CD4-positive, alpha-beta T cell treated with Interleukin-15 for 4 hours (primary cell): Measurements from ENCODE around the gene EFNA5.
"Not testable (repeated sequence)": the region's sequence is repeated elsewhere in the genome, so short reads cannot be mapped to it uniquely, and the experiment has no call there.

Experiments
- DNase-seq: peaks from one replicate; pipeline ENCODE4 v3.0.0-alpha.2; 2020; ENCODE audit warnings: low spot score

The EFNA5 gene

DNA sequence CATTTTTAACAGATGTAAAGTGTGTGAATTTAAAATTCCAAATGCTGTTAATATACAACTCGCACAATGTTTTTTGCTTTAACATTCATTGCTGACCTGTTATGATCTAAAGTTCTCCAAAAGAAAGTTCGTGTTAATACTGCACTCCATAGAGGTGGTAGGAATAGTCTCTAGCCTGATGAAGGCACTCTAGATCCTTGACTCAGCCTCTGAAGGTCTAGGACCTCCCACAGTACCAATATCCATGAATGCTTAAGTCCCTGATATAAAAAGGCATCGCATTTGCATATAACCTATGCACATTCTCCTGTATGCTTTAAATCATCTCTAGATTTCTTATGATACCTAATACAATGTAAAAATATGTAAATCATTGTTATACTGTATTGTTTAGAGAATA is 213.6 kb downstream of the EFNA5 start:
- DNase-seq = no peak

DNA sequence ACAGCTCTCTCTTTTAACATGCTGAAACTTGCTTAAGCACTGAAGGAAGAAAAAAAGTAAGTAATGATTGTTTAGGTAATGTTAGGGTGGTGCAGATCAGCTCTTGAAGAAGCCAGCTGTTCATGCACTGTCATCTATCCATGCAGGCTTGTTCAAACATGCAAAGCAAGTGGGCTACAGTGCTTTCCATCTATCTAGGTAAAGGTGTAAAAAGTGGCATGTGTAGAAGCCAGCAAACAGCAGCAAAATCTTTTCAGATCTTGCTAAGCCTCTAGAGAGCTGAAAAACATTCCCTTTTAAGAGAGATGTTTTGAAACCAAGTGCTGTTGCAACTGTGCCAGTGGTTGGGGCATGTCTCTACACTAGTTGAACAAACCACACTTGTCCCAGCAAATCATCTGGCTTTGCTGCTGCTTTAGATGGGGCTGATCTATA is 214.4 kb downstream of the EFNA5 start:
- DNase-seq = no peak

DNA sequence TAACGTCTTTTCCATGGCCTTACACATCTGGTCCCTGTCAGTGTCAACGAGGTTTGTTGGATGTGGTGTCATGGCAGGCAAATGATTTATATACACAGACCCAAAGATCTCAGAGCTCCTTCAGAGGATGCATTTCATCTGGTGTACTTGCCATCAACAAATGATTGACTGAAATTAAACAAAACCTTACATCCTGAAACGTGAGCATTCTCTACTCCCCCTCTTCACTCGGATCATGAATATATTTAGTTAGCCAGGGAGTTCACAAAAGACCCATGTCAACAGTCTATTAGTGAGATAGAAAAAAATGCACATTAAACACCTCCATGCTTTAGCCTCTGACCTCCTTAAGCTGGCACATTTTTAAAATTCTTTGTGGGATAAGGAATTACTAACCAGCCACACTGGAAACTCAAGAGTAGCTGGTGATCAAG is 215.6 kb downstream of the EFNA5 start:
- no peak for DNase-seq

DNA sequence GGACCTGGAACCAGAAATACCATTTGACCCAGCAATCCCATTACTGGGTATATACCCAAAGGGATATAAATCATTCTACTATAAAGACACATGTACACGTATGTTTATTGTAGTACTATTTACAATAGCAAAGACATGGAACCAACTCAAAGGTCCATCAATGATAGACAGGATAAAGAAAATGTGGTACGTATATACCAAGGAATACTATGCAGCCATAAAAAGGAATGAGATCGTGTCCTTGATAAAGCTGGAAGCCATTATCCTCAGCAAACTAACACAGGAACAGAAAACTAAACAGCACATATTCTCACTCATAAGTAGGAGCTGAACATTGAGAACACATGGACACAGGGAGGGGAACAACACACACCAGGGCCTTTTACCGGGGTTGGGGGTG is 218.9 kb downstream of the EFNA5 start:
- DNase-seq = not testable (repeated sequence)

DNA sequence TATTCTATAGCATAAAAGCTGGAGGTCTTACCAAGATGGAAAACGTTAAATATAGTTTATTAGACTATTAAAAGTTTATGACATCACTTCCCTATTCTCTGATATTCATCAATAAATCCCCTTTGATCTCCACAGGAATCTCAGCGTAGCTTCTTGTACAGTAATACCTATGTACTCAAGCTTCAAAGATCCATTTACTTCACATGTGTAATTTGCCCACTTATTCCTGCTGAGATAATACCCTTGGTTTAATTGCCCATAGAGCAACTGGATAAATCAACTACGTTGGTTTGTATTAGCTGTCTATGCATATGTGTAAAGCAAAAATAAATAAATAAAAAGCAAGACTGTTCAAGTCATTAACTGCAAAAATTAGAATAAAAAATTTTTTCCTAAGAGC is 219.7 kb downstream of the EFNA5 start:
- no peak for DNase-seq

DNA sequence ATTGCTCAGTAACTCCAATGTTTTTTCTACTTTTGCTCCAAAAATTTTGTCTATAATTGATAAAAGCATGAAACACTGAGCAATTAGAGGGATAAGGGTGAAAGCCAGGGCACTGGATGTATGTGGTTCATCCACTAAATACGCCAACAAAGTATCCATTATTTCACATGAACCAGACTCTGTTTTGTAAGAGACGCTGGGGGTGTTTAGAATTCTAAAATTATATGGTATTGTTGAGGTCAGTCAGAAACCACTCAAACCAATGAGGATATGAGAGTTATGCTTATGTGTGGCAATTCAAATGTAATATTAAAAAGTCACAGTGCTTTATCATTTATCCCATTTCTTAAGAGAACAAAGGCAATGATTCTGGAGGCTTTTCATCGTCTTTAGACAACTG is 220.2 kb downstream of the EFNA5 start:
- no peak for DNase-seq

DNA sequence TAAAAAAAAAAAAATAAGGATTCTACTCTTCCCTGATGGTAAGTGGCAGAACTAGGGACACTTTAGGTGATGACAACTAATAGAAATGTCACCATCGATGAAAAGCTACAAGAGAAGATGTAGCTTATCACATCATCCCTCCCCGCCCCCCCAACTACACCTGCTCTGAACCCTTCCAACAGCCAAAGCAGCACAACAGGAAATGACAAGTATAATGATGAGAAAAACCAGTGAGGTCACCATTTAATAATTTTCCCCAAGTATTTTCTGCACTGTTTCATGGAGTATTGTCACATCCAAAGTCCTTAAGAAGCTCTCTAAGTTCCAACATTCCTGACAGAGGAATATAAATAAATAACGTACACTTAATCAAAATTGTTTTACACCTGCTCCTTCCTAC is 221.4 kb downstream of the EFNA5 start:
- no peak for DNase-seq

DNA sequence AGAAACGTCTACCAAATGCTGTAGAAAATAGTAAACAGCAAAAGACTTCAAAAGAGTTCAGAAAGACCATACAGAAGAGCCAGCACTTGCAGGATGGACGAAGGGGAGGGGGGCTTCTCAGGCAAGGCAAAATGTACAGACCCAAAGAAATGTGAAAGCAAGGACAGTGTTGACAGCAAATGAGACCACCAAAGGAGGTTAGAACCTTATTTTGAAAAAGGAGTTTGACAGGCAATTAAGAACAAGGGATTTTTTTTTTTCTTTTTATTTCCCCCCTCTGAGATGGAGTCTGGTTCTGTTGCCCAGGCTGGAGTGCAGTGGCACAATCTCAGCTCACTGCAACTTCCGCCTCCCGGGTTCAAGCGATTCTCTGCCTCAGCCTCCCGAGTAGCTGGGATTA is 223.2 kb downstream of the EFNA5 start:
- DNase-seq = no peak

DNA sequence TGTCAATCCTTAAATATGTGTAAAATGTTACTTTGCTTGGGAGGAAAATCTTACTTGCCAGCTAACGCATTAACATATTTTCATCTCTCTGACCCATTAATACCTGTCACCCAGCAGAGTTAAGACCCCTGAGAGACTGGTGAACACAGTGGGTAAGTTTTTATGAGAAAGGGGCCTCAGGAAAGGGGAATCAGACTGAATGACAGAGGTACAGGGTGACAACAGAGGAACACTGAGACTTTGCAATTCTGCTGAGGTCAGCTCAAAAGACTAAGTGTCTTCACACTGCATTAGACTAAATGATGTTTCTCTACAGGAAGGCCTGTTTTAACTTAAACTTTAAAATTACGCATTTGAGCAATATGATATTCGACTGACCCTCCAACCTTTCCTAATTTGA is 223.8 kb downstream of the EFNA5 start:
- no peak for DNase-seq

DNA sequence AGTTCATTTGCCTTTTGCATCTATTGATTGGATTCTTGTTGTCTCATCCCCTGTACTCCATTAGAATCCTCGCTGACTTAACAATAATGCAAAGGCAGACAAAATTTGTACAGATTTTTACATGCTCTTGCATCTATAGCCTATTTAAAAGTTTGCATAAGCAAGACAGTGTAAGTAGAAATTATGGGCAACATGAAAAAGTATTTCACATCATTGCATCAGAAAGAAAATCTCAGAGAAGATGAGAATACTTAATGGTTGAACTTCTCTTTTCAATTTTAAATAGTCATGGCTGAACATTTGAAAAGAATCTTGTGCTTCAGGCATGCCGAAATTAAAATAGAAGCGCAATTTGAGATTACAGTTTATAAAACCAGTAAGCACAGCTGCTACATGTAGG is 226.4 kb downstream of the EFNA5 start:
- DNase-seq = no peak

DNA sequence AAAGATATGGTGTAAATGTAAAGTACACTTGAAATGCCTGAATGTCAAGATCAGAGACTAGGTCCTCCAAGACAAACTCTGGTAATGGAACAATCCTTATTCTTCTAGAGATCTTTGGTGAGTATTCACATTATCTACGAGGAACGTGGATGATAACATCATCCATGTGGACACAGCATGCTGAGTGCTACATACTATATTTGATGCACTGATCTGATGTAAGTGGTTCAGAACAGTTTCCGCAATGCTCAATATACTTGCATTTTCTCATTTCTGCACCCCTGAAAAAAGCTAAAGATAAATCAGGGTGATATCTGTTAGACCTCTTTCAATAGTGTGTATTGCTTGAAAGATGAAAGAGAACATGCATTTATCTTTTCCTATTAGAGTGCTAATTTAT is 226.8 kb downstream of the EFNA5 start:
- DNase-seq = no peak

DNA sequence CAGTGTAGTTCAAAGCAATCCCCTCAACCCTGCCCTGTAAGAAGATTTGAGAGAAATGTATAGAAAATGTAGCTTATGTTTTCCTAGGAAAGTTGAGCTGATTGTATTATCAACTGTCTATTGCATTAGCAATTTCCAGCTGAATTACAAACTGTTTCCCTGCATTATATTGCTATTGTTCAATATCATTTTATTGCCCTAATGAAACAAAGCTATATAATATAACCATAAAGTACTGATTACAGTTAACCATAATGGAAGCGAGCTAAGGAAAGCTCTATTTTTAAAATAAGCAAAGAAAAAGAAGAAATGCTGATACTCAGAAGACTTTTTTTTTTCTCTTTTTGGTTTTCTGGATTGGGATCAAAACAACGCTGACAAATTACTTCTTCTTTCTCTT is 228.3 kb downstream of the EFNA5 start:
- DNase-seq = no peak

DNA sequence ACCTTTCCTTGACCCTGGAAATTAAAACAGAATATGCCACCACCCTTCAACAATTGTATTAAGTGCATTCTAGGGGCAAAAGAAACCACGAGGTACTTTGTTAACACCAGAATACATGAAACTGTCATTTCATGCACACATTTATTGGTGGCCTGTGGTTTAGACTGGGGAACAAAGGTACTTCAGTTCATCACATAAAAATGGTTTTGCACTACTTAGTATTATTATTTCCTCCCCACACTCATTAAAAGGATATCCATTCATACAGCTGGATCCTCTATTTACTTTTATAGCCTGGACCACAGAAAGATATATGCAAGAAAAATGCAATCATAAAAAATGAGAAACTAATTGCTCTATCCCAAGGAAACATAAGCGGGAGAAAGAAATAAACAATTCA is 230.9 kb downstream of the EFNA5 start:
- no peak for DNase-seq

DNA sequence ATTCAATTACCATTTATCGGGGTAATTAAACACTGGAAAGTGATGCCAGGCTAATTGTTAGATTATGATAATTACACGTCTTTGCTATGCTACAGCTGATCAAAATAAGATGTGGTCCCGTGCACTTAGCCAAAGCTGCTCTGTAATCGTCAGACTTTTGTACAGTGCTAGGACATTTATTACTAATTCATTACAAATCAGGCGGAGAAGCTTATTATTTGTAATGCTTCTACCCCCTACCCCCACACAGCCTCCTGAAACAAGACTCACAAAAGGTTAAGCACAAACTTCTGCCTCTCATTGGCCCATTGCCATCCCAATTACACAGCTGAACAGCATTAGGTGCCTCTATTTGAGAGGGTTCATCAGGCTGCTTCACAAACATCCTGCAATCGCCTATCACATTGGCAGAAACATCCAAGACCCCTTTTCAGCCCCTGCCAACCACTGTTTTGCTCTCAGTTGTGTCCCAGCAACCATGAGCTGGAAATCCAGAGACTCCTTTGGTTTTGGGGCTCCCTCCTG is 232.7 kb downstream of the EFNA5 start:
- no peak for DNase-seq

DNA sequence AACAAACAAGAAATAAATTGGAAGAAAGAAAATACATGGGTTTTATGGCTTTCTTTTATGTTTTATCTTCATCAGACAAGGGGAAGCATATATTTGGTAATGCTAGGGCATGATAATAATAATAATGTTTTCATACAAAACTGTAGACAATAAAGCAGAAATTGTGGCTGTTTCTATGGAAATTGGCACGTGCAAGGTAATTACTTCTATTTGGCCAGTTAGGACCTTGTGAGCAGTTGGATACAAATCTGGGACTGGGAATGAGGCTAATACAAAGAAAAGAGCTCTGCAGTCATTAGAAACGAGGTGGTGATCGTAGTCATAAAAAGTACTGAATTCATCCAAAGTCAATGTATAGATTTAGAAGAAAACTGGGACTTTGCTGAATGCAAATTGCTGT is 233.6 kb downstream of the EFNA5 start:
- DNase-seq = no peak

DNA sequence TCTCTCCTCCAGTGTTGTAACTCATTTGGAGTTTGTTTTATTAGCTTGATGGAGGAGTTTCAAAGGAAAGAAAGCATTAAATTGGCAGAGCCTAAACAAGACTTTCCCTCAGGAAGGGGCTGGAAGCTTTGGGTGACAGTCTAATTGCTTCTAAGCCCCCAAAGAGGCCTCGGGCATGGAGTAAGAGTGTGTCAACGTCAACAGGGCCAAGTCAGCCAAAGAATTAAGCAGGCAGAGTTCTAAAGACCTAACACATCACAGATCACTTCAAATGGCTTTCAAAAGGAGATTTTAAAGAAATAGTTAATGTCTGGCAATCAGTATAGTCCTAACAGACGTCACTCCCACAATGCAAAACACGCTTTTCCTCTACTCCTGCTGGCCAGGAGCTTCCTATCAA is 234.5 kb downstream of the EFNA5 start:
- no peak for DNase-seq

DNA sequence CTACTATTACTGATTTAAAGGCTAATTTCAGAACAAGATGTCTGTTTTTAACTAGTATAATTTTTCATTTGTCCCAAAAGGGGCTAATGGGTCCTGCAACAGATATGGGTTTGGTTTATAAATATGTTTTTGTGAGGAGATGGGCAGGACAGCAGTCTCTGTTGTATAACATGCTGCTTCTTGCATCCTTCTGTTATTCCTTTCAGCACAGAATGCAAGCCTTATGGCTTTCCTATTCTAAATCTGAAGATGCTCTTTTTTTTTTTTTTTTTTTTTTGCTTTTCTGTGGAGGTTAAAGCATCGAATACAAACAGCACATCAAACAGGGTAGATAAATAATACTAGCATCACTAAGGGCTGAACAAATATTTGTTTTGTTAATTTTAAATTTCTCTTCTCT is 235.7 kb downstream of the EFNA5 start:
- no peak for DNase-seq

DNA sequence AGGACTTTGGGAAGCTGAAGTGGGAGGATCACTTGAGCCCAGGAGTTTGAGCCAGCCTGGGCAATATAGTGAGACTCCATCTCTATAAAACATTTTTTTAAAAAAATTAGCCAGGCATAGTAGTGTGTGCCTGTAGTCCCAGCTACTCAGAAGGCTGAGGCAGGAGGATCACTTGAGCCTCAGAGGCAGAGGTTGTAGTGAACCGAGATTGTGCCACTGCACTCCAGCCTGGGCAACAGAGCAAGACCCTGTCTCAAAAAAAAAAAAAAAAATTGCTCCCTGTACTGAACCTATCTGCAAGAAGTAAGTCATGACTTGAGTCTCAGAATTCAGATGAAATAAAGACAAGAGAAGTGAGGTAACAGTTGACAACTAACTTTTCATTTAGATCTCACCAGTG is 237.1 kb downstream of the EFNA5 start:
- not testable (repeated sequence) for DNase-seq

DNA sequence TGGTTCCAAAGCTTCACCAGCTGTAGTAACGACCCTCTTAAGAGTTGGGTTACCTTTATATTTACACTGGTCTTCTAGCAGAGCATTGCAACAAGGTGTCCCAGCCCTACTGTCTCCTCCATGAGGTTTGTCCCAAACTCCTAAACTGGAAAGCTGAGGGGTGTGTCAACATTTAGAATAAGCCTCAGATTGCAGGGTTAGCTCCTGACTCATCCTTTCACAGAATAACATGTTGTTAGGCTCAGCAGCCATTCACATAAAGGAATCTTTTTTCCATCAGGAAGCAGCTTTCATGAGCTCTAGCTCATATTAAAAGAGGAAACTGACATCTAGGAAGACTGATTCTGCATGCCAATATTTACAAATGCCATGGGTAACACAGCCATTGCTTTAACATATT is 238.7 kb downstream of the EFNA5 start:
- no peak for DNase-seq

DNA sequence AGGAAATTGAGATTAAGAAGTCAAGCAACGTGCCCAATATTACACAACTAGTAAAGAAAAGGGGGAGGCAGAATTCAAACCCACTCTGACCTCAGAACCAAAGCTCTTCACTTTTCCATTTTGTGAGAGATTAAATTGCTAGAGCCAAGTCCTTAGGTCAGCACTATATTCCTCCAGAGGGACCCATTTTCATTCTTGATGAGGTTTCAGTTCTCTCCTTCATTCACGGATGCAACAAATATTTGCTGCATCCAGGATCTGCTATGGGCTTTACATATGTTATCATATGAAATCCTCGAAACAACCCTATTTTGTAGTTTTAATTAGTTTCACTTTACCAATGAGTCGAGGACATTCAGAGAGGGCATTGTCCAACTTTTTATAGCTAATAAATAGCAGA is 239.2 kb downstream of the EFNA5 start:
- no peak for DNase-seq

DNA sequence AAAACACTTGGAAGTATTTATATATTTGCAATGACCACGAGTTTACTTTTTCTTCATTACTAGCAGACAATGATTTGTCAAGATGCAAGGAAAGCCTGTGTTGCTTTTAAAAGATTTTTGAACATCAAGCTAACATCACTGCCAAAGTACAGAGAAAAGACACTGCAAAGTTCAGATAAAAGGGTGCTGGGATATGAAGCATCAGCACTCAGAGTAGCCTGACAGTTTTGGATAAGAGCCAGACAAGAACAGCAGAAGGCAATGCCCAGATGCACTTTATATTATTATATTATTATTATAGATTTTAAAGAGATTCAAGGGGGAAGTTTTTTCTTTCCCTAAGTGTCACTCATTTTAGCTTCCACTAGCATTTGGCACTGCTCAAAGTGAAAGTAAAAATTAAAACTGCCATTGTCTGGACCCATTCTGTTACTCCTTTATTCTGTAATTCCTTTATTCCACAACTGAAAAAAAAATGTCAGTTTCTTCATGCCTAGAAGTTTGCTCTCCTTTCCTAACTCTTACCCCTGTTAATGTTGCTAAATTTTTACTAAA is 240.6 kb downstream of the EFNA5 start:
- DNase-seq = no peak

DNA sequence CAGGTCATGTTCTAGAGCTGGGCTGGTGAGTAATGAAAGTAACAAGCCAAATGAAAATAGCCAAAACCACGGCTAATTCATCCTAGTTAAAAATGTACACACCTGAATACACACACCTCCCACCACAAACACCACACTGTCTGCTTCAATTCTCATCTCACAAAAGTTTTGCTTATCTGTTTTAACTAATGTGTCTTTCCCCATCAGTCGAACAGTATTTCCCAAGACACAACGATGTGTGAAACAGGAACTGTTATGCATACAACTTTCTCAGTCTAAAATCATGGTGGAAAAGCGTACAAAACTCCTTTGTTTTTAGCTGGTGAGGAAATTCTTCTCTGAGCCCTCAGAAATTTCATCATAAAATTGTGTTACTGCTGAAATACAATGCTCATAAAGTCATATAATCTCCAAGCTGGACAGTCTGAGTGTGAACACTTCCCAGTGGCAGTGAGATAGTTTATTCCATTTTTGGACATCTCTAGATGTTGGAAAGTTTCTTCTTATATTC is 242.4 kb downstream of the EFNA5 start:
- no peak for DNase-seq

DNA sequence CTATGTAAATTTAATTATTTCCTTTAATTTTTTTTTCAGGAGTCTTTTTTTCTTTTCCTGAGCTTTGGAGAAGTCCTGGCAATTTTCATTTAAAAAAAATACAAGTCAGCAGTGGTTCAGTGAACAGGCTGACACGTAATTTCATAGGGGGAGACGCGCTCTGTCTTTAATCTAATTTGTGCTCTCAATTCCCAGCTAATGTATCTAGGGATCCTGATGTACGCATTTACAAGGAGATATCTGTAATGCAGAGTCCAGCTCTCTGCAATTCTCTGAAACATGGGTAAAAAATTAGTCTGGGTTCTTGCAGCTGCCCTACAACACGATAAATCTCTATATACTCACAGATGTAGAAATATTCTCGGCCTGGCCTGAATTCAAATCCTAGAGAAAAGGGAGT is 243.9 kb downstream of the EFNA5 start:
- DNase-seq = no peak

DNA sequence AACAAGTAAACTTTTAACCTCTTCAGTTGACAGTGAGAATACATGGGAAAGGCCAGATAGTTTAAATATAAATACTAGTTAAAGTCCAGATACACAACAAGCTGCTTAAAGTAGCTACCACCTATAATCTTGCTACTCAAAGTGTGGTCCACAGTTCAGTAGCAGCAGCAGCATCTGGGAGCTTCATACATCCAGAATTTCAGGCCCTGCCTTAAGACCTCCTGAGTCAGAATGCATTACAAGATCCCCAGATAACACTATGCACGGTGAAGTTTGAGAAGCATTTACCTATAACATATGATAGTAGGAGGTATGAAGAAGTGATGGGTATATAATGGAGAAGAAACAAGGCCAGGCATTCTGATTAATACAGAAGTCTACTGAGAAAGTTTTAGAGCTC is 244.5 kb downstream of the EFNA5 start:
- DNase-seq = no peak
